ENCODE data around the gene CRACDL. TPM values are rescaled to one million over a fixed set of nuclear protein-coding genes. Genes with fewer than 3 reads are reported as not detected.

CRACDL gene
- total and polyA plus RNA-seq, 2 of the 13 experiments (the other 11 are each of a cell fraction or from before 2014, with no cell fraction given): 0.15 to 0.26 TPM

DNA sequence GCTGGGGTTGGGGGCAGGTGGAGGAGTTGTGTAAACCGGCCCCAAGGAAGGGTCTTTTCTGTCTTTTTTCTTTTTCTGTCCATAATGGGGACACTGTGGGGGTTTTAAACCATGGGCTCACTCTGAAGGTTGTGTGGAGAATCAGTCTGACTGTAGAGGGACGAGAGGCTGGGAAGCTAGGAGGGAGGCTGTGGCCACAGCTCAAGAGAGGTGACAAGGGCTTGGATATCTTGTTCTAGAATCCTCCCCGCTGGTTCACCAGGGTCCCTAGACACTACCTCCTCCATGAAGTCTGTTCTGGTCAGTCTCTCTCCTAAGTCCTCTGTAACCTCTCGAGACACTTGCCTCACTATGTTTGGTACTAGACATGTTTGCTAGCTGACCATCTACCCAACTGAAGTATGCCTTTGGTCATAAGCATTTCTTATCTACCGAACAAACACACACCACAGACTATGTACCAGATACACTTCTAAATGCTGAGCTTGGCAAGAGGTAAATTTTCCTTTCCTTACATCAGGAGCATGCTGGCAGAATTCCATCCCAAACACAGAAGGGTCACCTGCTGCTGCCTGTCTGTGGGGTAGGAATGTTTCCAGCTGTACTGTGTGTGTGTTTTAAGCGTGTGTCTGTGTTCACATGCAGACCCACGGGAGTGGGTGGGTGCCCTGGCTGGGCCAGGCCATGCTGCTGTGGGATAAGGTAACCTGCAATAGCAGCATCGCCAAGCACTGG lies 135.5 kb downstream of the CRACDL start (continued):
- TF ChIP-seq TCF12 (IDR thresholded peaks at IDR 0.05): no peak
- peak; percentile 40; the same call in 1 of the 2 replicates for TF ChIP-seq TCF12 (CRISPR knock-in tag; IDR thresholded peaks at IDR 0.05)
- TF ChIP-seq PBX3 (CRISPR knock-in tag; IDR thresholded peaks at IDR 0.05; ENCODE audit: borderline replicate concordance): no peak
- peak; percentile 27; the same call in 1 of the 2 replicates for TF ChIP-seq SALL1 (CRISPR knock-in tag; IDR thresholded peaks at IDR 0.05)
- TF ChIP-seq, protein P1, sequence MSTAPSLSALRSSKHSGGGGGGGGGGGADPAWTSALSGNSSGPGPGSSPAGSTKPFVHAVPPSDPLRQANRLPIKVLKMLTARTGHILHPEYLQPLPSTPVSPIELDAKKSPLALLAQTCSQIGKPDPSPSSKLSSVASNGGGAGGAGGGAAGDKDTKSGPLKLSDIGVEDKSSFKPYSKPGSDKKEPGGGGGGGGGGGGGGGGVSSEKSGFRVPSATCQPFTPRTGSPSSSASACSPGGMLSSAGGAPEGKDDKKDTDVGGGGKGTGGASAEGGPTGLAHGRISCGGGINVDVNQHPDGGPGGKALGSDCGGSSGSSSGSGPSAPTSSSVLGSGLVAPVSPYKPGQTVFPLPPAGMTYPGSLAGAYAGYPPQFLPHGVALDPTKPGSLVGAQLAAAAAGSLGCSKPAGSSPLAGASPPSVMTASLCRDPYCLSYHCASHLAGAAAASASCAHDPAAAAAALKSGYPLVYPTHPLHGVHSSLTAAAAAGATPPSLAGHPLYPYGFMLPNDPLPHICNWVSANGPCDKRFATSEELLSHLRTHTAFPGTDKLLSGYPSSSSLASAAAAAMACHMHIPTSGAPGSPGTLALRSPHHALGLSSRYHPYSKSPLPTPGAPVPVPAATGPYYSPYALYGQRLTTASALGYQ (CRISPR knock-in tag; IDR thresholded peaks at IDR 0.05): no peak
- TF ChIP-seq ZNF550 (CRISPR knock-in tag; IDR thresholded peaks at IDR 0.05; ENCODE audit: borderline replicate concordance): no peak
- TF ChIP-seq IKZF4 (CRISPR knock-in tag; IDR thresholded peaks at IDR 0.05; ENCODE audit: borderline replicate concordance, low read depth, not compliant biosample characterization): no peak
- TF ChIP-seq ZNF546 (CRISPR knock-in tag; conservative IDR thresholded peaks at IDR 0.05): 0 out of 2 replicates have a peak, but pooled peaks have one; percentile 59
